Nephron (organoid): Measurements from ENCODE around the gene CD300H.

Experiments used
- H3K27ac Mint-ChIP-seq, 3 experiments: 2 replicates each; pipeline ENCODE4 v1.8.0; 2020; ENCODE audit warnings: mixed read lengths in 3 of 3, mild to moderate bottlenecking in 2 of 3, moderate library complexity in 1 of 3
- H3K27me3 Mint-ChIP-seq: 2 replicates; pipeline ENCODE4 v1.8.0; 2021; ENCODE audit warnings: low read depth, mild to moderate bottlenecking, moderate library complexity, mixed read lengths
- H3K36me3 Mint-ChIP-seq: 2 replicates; pipeline ENCODE4 v1.8.0; 2020; ENCODE audit warnings: low read depth, mixed read lengths
- H3K4me1 Mint-ChIP-seq: 2 replicates; pipeline ENCODE4 v1.8.0; 2020; ENCODE audit warnings: mixed read lengths
- H3K4me3 Mint-ChIP-seq, 3 experiments: 2 replicates each; pipeline ENCODE4 v1.8.0; 2020; ENCODE audit warnings: mild to moderate bottlenecking in 3 of 3, mixed read lengths in 3 of 3, moderate library complexity in 2 of 3
- H3K9me3 Mint-ChIP-seq: 2 replicates; pipeline ENCODE4 v1.8.0; 2020; ENCODE audit warnings: mixed read lengths
- TF ChIP-seq, protein P1 (sequence below), 3 experiments: fragments of 200-600 bp; sonication (generic); IDR thresholded peaks; one replicate each; pipeline ENCODE4 v1.5.0; 2021; ENCODE audit warnings: antibody characterized with exemption in 3 of 3; ENCODE audit not compliant: unreplicated experiment in 3 of 3

The CD300H gene

DNA sequence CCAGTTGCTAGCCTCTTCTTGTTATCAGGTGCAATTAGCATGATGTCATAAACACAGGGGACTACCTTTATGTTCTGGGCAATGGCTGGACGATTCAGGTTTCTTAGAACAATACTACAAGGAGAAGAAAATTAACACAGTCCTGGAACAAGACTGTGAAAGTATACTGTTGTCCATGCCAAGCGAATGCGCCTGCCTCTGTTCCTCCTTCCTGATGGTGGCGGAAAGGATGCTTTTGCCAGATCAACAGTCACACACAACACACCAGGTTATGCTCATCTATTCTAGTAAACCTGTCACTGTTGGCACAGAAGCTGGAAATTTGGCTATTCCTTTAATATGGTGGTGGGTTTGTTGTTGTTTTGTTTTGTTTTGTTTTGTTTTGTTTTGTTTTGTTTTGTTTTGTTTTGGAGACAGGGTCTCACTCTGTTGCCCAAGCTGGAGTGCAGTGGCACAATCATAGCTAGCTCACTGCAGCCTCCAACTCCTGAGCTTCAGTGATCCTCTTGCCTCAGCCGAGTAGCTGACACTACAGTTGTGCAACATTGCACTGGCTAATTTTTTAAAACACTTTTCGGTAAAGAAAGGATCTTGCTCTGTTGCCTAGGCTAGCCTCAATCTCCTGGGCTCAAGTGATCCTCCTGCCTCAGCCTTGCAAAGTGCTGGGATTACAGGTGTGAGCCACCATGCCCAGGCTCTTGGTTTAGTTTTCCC is 27.9 kb upstream of the CD300H start:
- Mint-ChIP-seq H3K27ac (no peak overlapping the region), H3K36me3 (no peaks in the 10 kb centered on the region), H3K4me1 (no peaks in the 10 kb centered on the region), H3K4me3 (no peak overlapping the region), H3K9me3 (no peaks in the 10 kb centered on the region), H3K27me3 (peaks cover 60% of the 10 kb centered on the region)
- TF ChIP-seq, protein P1, sequence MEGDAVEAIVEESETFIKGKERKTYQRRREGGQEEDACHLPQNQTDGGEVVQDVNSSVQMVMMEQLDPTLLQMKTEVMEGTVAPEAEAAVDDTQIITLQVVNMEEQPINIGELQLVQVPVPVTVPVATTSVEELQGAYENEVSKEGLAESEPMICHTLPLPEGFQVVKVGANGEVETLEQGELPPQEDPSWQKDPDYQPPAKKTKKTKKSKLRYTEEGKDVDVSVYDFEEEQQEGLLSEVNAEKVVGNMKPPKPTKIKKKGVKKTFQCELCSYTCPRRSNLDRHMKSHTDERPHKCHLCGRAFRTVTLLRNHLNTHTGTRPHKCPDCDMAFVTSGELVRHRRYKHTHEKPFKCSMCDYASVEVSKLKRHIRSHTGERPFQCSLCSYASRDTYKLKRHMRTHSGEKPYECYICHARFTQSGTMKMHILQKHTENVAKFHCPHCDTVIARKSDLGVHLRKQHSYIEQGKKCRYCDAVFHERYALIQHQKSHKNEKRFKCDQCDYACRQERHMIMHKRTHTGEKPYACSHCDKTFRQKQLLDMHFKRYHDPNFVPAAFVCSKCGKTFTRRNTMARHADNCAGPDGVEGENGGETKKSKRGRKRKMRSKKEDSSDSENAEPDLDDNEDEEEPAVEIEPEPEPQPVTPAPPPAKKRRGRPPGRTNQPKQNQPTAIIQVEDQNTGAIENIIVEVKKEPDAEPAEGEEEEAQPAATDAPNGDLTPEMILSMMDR (IDR thresholded peaks at IDR 0.05; ENCODE audit: unreplicated experiment in 3 of 3): no peak

DNA sequence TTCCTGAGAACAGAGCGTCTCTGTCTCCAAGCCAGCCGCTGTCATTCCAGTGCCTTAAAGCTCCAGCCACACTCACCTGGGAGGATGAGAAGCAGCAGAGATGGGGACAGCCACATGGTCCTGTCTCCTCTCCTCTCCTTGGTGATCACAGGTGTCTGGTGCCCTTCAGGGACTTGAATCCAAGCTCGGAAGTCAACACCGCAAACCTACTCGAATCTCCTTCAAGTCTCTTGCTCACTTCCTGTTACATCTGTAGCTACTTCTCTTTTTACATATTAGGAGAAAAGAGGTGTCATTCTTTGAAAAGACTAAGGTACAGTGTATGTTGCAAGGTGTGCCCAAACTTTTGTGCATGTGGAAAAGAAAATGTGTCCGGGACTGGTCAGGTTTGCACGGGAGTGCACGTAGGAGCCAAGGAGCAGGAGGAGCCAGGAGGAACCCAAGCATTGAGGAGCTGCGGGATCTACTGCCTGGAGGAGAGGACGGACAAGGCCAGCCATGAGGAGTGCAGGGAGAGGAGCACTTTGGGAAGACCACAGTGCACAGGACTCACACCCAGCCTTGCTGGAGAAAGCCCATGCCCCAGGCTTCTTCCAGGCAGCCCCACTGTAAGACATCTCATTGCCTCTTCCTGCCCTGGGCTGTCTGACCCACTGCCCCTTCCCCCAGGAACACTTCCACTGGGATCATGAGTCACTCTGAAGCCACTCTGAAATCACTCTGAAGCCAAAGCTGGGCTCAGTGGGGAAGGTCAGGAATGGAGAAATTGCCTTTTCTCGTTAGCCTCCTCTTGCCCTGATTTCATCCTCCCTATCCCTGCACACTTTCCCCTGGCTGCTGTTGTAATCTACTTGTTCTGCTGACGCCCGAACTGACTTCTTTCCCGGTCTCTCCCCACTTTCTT is 25.0 kb upstream of the CD300H start, which contains the start of gene CD300LD:
Gene CD300LD (minus strand): TSS at position 197 of the 904 bp plus-strand sequence. CDS start 81 bp downstream, at position 116.
- H3K36me3 Mint-ChIP-seq: no peaks in the 10 kb centered on the region
- H3K9me3 Mint-ChIP-seq: no peaks in the 10 kb centered on the region
- H3K27ac Mint-ChIP-seq: no peak within 1 kb of the TSS
- H3K4me3 Mint-ChIP-seq: no peak within 1 kb of the TSS
- TF ChIP-seq, protein P1 (IDR thresholded peaks at IDR 0.05; ENCODE audit: unreplicated experiment in 3 of 3): no peak
- peaks cover 48% of the 10 kb centered on the region for H3K27me3 Mint-ChIP-seq
- no peaks in the 10 kb centered on the region for H3K4me1 Mint-ChIP-seq

DNA sequence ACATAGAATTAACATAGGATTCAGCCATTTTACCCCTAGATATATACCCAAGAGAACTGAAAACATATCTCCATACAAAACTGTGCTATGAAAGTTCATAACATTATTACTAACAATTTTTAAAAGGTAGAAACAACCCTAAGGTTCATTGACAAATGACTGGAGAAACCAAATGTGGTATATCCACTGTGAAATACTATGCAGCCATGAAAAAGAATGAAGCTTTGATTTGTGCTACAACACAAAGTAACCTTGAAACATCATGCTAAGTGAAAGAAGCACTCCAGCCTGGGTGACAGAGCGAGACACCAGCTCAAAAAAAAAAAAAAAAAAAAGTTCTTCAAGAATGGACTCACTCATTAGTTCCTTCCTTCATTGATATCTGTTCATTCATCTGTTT is 24.2 kb upstream of the CD300H start:
- TF ChIP-seq, protein P1 (IDR thresholded peaks at IDR 0.05; ENCODE audit: unreplicated experiment in 3 of 3): no peak
- Mint-ChIP-seq H3K27ac (no peak overlapping the region), H3K4me1 (no peaks in the 10 kb centered on the region), H3K4me3 (no peak overlapping the region), H3K9me3 (no peaks in the 10 kb centered on the region), H3K36me3 (no peaks in the 10 kb centered on the region), H3K27me3 (peaks cover 40% of the 10 kb centered on the region)

DNA sequence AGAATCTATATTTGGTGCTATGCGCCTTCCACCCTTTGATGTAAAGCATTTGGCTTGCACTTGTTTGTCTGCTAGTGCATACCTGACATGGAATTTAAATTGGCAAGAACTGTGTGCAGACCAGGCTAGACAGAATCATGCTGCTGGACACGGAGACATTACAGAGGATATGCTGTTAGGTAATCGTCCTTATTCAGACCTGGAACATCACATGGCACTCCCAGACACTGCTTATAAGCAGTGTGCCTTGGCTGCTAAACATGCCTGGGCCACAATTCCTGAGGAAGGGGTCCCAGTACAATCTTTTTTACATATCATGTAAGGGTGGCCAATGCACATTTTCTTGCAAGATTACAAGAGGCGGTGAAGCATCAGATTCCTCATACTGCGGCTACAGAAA is 18.4 kb upstream of the CD300H start:
- no peak overlapping the region for H3K4me3 Mint-ChIP-seq
- no peaks in the 10 kb centered on the region for H3K4me1 Mint-ChIP-seq
- H3K9me3 Mint-ChIP-seq: no peaks in the 10 kb centered on the region

DNA sequence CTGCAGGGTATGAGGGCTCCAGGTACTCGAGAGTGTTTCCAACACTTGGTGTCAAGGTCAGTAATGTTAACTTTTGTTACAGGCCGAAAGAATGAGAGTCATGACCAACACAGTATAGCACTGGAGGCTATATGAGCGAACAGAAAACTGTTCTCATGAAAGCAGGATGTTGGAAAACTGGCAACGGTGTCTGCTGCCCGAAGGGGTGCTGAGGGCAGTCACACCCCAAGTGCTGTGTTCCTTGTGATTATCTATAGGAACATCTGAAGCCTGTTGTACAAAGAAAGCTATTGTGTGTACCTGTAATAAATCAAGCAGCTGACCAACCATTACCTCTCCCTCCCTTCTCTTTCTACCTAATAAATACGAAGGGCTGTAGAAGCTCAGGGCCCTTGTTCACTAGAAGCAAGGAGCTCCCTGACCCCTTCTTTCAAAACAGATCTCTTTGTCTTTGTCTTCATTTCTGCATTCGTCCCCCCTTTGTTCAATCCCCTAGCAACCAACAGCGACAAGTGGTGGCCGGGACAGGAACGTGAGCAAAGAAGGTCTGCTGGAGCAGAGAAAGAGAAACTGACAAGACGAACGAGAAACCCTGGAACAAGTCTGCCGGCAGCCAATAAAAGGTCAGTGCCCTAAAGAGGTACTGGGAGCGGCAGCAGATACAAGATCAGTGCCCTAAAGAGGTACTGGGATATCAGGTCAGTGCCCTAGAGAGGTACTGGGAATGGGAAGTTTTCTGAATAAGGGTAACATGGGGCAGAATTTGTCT is 17.2 kb upstream of the CD300H start:
- Mint-ChIP-seq H3K4me3 (no peak overlapping the region), H3K9me3 (no peaks in the 10 kb centered on the region), H3K36me3 (no peaks in the 10 kb centered on the region), H3K4me1 (no peaks in the 10 kb centered on the region), H3K27ac (peak overlapping the region in 1 of 3 experiments; percentile 41), H3K27me3 (peaks cover 14% of the 10 kb centered on the region)
- TF ChIP-seq, protein P1 (IDR thresholded peaks at IDR 0.05; ENCODE audit: unreplicated experiment in 3 of 3): no peak

More for the DNA sequence above, 18.4 kb upstream of the CD300H start:
- Mint-ChIP-seq H3K36me3 (no peaks in the 10 kb centered on the region), H3K27ac (peak overlapping the region; percentile 24 to 58 (median 55)), H3K27me3 (peaks cover 14% of the 10 kb centered on the region)
- TF ChIP-seq, protein P1 (IDR thresholded peaks at IDR 0.05; ENCODE audit: unreplicated experiment in 3 of 3): no peak
